Stimulated activated CD4-positive, alpha-beta T cell treated with anti-CD3 and anti-CD28 coated beads, Interleukin-15, amount 100 ng/mL, for 24 hours (primary cell): ENCODE data around the gene MED26.
"Not testable (repeated sequence)": the region's sequence is repeated elsewhere in the genome, so short reads cannot be mapped to it uniquely, and the experiment has no call there.

Experiments
- DNase-seq: peaks from one replicate; pipeline ENCODE4 v3.0.0-alpha.2; 2020

MED26 gene

DNA sequence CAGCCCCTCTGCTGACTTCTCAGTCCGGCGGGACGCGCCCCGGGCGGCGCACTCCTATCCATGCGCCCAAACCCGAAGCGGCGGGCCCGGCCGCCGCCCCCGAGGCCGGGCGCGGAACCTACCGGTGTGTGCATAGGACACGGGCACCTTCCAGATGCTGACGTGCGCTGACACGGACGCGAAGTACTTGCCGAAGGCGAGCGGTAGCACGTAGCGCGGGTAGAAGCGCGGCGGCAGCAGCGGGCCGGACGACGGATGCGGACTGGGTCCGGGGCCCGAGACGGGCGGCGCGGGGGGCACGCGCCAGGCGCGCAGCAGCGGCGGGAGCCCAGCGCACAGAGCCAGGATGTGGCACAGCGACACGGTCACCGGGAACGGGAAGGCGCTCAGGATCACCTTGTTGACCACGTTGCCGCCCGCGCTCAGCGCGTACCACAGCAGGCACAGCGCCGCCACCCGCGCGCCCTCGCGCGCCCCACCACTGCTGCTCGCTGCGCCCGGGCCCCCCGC, 56.1 kb downstream of the MED26 start:
- peak; percentile 59 for DNase-seq

DNA sequence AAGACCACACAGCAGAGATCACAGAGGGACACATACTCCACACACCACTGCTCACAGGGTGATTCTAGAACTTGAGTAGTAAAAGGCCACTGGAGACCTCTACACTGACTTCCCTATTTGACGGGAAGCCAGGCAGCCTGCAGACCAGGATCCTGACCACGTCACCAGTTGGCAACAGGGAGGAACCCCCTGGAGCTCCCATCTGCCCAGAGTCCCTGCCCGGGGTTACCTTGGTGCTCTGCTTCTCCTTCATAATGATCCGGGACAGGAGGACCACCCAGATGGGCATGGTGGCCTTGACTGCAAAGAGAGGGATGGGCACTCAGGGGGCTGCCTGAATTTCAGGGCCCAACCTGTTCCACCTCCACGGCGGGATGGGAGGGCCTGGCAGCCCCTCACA, 56.7 kb downstream of the MED26 start:
- no peak for DNase-seq

DNA sequence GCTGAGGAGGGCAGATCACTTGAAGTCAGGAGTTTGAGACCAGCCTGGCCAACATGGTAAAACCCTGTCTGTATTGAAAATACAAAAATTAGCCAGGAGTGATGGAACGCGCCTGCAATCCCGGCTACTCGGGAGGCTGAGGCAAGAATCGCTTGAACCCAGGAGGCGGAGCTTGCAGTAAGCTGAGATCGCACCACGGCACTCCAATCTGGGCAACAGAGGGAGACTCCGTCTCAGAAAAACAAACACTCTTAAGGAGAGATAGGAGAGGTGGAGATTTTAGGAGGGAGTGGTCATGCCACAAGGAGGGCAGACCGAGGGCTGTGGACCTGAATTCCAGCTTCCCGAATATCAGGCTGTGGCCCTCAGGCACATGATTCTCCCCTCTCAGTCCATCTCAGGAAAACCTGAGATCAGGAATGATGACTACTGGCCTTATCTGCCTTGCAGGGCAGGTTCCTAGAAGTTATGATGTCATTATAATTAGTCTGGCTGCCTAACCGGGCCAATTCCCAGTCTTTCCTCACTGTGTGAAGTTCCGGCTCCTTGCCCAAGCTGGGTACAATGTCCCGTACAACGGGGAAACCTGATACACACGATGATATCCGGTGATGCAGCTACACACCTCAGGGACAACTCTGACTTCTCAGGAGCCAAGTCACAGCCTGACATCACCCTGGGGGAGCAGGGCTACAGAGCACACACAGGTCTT, 58.2 kb downstream of the MED26 start:
- no peak for DNase-seq

DNA sequence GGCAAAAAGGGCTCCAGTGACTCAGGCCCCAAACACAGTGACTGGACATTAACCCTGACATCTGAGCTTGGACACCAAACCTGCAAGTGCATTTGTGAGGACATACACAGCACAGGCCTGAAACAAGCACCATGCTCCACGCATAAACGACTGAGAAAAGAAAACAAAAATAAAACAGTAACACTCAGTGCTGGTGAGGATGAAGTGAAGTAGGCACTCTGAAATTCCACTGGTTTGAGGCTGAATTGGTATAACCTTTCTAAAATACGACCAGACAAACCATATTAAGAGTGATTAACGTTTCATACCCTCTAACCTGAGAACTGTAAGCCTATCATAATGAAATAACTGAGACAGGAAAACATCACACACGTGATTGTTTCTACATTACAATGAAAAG, 61.3 kb downstream of the MED26 start:
- no peak for DNase-seq

DNA sequence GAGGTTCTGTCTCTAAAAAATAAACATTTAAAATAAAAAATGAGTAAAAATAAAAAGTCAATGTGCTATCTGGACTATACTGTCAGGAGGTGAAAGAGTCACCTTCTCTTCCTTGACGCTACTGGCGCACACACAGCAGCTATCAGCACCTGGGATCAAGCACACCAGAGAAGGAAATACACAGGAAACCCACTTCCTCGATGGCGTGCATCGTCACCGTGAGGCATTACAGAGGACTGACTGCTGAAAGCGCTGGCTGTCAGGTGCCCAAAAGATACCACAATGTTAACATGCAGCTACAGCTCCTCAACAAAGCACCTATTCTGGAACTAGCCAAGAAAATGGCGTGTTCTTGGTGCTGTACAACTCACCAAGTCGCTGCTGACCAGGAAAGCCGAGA, 61.8 kb downstream of the MED26 start:
- DNase-seq = peak; percentile 75

DNA sequence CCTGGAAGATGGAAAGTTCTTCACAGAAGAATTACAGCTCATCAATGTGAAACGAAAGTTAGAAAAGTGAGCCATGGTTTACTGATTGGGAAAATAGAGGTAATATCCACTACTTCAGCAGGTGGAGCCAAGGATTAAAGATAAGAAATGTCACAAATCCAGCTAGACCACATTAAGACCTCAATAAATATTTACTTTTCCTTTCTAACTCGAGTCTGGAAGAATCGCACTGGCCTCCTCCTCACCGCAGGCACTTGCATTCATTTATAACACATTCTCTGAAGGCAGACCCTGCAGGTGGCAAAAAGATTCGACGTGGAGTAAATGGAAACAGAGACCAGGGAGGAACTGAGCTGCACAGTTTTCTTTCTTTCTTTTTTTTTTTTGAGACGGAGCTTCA, 63.2 kb downstream of the MED26 start:
- DNase-seq = no peak

DNA sequence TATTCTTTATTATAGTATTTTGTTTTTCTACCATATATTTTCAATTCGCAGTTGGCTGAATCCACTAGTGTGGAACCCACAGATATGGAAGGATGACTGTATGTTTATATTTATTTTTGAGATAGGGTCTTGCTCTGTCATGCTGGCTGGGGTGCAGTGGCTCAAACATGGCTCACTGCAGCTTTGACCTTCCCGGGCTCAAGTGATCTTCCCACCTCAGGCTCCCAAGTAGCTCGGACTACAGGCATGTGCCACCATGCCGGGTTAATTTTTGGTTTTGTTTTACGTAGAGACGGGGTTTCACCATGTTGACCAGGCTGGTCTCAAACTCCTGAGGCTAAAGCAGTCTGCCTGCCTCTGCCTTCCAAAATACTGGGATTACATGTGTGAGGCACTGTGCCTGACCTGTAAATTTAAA, 65.4 kb downstream of the MED26 start:
- DNase-seq = no peak

DNA sequence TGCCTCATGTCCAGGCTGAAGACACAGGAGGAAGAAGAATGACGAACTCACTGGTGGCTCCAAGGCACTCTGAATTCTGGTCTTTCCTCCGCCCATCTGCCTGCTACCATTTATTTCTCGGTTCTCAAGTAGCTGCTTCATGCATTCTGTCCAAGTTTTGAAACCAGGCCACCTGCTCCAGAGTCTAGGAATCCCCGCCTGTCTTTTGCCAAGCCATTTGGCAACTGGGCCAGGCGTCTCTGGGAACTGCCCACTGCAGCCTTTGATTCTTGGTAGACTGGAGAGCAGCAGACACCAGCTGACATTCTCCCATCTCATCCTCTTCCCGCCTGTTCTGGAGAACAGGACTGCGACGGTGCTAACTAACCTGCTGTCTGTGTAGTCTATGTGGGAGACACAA, 66.6 kb downstream of the MED26 start:
- no peak for DNase-seq

DNA sequence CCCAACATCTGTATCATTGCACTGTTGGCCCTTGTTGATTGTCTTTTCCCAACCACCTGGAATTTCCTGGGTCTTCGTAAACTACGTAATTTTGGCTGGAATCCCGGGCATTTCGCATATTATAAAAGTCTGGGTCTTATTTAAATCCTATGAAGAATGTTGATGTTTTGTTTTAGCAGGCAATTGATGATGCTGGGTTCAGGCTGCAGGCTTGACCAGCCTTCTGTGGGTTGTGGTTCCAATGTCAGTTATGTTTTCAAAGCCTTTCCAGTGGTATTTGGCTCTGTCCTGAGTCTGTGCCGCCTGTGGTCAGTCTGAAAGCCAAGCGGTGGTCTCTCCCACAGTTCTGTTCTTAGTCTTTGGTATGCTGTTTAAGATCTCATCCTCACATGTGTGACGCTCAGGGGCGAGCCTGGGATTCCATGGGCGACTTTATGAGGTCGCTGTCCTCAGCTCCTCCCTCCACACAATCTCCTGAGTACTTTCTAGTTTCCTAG, 68.2 kb downstream of the MED26 start:
- no peak for DNase-seq

DNA sequence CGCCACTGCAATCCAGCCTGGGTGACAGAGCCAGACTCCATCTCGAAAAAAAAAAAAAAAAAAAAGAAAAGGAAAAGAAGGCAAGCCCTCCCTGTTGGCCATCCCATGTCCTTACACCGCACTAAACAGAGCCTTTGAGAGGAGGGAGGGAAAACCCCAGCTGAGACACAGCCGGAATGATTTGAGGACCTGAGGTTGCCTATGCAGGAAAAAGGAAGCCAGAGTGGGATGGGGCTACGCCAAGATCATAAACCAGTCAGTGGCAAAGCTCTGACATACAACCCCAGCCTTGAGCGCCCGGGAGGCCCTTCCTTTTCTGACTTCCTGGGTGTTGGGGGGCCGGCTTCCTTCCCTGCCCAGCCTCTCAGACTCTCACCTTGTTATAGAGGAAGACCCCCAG, 73.2 kb downstream of the MED26 start:
- DNase-seq = no peak

DNA sequence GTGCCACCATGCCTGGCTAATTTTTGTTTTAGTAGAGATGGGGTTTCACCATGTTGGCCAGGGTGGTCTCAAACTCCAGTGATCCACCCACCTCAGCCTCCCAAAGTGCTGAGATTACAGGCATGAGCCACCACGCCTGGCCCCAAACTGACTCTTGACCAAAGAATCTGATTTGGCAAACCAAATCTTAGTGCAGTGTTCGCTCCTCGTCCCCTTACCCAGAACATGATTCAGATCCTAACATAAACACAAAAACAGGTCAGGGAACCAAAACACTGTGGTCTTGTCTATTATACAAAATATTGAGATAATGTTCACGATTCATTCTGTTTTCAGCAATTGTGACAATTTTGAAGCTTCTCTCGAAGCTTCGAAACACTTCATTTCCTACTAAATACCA, 76.1 kb downstream of the MED26 start:
- not testable (repeated sequence) for DNase-seq

DNA sequence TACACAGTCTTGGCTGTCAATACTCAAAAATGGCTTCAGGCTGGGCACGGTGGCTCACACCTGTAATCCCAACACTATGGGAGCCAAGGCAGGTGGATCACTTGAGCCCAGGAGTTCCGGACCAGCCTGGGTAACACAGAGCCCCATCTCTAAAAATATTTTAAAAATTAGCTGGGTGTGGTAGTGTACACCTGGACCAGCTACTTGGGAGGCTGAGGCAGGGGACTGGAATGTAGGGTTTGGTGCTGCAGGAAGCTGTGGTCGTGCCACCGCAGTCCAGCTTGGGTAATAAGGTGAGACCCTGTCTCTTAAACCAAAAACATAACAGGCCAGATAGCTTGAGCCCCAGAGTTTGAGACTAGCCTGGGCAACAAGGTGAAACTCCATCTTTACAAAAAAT, 79.0 kb downstream of the MED26 start:
- DNase-seq = no peak

DNA sequence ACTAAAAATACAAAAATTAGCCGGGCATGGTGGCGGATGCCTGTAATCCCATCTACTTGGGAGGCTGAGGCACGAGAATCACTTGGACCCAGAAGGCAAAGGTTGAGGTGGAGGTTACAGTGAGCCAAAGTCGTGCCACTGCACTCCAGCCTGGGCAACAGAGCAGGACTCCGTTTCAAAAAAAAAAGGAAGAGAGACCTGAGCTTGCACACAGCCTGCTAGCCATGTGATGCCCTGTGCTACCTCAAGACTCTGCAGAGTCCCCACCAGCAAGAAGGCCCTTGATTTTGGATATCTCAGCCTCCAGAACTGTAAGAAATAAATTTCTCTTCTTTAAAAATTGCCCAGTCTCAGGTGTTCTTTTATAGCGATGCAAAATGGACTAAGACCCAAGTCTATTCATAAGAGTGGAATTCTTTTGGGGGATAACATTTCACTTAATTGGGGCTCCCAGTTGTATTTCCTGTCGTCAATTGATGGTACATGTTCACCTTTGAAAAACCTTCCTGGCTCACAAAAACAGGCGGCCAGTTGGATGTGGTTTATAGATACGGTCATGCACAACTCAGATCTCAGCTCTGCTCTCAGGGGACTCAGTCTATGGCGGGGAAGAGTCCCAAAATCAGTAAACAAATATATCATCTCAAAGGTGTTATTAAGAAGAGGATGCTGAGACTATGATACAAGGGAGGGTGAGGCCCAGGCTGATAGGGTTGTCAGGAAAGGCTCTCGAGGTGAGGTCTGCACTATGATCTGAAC, 83.4 kb downstream of the MED26 start:
- no peak for DNase-seq

DNA sequence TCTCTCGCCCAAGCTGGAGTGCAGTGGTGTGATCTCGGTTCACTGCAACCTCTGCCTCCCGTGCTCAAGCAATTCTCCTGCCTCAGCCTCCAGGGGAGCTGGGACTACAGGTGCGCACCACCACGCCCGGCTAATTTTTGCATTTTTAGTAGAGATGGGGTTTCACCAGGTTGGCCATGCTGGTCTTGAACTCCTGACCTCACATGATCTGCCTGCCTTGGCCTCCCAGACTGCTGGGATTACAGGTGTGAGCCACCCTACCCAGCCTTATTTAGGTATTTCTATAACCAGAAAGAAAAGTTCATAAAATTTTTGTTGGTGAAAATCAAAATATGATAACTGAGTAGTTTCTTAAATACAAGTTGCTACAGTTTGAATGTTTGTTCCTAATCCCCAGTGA, 84.3 kb downstream of the MED26 start:
- DNase-seq = not testable (repeated sequence)

DNA sequence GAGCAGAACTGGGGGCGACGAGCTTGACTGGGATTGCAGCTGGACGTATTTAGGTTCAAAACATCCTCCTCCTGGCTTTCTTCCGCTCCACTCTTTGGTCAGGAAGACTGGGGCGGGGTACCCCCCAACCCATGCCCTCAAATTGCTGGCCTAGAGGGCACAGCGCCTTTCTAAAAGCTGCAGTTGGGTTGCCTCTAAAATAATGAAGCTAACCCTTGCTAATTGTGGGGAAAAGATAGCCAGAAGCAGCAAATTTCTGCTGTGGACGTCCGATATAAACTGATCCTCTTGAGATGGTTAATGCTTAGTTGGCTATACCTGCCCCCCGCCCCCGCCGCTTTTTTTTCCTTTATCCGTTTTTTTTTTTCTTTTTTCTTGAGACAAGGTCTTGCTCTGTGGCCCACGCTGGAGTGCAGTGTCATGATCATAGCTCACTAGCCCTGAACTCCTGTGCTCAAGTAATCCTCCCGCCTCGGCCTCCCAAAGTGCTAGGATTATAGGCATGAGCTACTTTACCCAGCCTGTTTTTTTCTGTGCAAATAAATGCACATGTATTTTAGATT, 85.0 kb downstream of the MED26 start:
- peak; percentile 36 for DNase-seq

DNA sequence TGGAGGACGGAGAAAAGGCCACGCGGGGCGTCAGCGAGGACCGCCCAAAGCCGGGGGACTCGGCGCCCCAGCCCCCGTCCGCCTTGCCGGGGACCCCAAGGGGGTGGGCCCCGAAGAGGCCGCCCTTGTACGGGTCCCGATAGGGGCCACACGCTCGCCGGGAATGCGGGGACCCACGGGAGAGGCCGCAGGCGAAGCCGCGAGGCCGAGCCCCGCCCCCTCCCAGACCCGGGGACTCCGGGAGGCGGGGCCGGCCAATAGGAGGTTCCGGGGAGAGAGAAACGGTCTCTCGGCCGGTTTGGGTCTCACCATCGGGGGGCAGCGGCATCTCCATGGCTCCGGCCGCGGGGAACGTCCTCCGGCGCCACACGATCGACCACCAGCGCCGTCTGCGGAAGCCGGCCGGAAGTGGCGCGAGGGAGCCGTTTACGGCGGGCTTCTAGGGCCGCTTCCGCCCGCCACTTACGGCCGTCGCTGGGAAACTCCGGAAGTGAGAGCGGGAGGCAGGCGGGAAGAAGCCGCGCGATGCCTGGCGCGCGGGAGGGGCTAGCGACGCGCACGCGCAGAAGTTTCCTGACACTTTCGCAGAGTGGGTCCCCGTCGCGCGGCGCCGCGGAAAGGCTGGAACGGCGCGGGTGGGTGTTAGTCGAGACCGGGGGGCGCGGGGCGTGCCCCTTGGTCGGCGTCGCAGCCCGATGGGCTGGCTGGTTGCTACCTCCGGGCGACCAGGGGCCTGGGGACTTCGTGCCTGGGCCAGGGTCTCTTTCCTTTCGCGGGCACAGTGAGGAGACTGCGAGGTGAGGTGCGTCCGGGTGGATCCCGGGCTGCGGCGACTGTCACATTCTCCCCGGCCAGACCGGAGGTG, 85.7 kb downstream of the MED26 start, which contains the start of gene CHERP:
Gene CHERP, minus strand, starts transcription at position 393 of the 865 bp plus-strand sequence. Its CDS starts 59 bp downstream, at position 334.
- peak; percentile 96 for DNase-seq

DNA sequence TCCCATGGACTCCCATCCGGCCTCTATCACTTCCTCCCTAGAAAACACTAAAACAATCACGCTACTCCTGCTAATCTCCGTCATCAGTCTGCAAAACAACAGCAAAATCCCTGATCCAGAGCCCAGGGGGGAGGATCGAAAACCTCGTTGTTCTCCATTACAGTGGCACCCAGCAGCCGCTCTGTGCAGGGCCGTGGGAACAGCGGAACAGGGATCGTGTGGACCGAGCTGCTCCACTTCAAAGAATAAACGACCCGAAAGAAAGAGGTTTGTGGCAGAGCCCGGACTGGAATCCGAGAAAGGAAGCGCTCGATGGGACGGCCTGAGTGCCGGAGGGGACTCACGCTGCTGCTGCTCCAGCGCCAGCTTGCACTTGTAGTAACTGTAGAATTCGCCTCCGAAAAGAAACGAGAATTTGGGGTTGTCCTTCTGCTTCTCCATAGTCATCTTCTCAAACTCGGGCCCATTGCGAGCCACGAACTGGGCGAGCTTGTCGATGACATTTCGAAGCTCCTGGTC, 86.4 kb downstream of the MED26 start:
- DNase-seq = peak; percentile 23

DNA sequence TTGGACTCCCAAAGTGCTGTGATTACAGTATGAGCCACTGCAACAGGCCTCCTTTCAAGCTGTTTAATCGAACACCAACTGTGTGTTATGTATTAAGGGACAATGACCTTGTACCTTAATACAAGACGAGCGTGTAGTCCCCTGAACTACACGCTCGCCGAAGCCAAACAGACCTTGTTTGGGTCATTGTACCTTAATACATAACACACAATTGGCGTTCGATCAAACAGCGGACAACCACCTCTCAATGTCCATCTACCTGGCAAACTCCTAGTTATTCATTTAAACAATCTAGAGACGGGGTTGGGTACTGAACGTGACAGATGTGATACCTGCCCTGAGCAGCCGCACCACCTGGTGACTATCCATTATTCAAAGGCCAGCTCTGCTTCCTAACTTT, 87.1 kb downstream of the MED26 start:
- DNase-seq = no peak

DNA sequence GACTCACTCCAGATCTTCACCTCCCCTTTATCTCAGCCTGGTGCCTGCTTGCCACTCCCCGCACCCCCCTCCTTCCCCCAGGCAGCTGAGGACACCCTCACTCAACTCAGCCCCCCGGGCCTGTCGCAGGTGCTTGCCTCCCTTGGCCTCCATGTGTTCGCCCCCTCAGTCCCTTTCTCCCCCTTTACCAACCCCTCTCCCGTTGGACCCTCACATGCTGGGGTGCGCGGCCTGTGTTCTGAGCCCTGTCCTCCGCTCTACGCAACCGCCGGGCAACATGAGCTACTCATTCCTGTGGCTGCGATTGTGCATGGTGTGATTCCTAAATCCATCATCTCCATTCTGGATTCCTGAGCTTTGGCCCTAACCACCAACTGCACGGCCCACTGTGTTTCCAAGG, 90.9 kb downstream of the MED26 start:
- no peak for DNase-seq

DNA sequence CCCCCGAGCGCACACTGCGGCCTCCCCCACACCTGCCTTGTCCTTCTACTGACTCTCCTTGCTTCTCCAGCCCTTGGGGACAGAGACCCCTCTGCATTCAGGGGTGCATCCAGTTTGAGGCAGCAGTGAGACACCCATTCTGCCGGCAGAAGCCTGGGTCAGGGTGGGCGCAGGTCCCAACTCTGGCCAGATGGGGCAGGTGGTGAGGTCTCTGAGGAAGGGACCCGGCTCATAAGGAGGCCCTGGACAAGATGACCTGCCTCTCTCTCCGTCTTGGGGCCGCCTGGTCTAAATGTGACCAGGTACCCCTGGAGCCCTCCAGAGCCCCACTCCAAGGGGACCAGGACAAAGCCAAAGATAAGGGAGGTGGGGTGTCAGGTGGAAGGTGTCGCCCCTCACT, 91.9 kb downstream of the MED26 start:
- DNase-seq = no peak

DNA sequence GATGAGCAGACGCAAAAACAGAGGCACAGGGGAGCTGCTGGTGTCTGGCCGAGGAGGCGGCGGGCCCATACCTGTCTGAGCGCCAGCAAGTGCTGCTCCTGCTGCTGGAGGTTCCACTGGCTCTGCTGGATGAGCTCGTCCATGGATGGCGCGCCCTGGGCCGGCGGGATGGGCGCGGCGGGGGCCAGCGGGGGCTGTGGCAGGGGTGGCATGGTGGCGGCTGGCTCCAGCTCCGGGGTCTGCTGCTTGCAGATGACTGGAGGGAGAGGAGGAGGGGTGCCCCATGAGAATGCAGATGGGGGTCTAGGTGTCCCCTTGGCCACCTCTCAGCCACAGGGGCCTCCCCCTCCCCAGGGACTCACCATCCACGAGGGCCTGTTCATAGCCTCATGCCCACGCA, 92.6 kb downstream of the MED26 start:
- no peak for DNase-seq

DNA sequence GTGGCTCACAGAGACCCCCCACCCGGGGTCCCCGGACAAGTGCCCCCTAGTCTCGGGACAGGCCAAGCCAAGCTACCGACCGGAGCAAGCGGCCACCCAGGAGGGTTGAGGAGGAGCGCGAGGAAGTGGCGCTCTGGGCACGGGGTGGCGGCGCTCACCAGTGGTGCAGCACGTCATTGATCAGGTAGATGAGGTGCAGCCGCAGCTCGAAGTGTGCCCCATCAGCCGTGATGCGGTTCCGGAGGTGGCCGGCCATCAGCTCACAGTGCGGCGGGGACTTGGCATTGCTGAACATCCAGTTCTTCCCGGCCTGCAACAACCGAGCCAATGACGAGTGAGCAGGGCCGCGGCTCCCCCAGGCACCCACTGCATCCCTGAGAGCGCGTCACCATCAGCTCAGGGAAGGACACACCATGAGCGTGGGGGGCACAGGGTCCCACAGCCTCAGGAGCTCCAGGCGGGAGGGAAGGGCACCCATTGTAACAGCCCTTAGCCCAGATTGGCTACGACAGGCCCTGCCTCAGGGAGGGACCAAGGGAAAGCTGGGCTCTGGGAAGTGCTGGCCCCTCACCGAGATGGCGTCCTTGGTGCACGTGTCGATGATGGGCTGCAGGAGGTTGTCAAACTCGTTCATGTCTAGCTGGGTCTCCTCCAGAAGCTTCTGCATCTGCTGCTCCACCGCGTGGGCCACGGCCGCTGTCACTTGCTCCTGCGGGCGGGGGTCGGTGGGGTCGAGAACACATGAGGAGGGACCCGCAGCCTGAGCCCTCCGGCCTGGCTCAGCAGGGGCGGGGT, 95.4 kb downstream of the MED26 start:
- no peak for DNase-seq
